Ovary (tissue), 9 donors: Measurements from ENCODE around the gene NFATC3. TPM values are rescaled to one million over a fixed set of nuclear protein-coding genes. Genes with fewer than 3 reads are reported as not detected.
"Not testable (repeated sequence)": the region's sequence is repeated elsewhere in the genome, so short reads cannot be mapped to it uniquely, and the experiment has no call there.

Source experiments
- DNase-seq, 5 donors: peaks; one replicate each; pipeline ENCODE4 v3.0.0-alpha.2; 2019 to 2020
- H3K27ac ChIP-seq, 2 donors: fragments of 200-600 bp; one replicate each; pipeline versions ENCODE4 v1.5.1 to v1.8.0; 2019 to 2022
- H3K27me3 ChIP-seq: fragments of 200-600 bp; one replicate; pipeline ENCODE4 v1.8.0; 2022
- H3K36me3 ChIP-seq: fragments of 200-600 bp; sonication (generic); one replicate; pipeline ENCODE4 v1.5.1; 2019
- H3K4me1 ChIP-seq: one replicate; pipeline ENCODE4 v1.8.1; 2013; ENCODE audit warnings: mild to moderate bottlenecking, moderate library complexity; ENCODE audit not compliant: insufficient read depth
- H3K4me3 ChIP-seq: fragments of 200-600 bp; sonication (generic); one replicate; pipeline ENCODE4 v1.5.1; 2017
- H3K9me3 ChIP-seq, 2 donors: fragments of 200-600 bp in 1 of 2; sonication (generic) in 1 of 2; one replicate each; pipeline versions ENCODE4 v1.5.1 to v1.8.1; 2013 to 2019; ENCODE audit warnings: mild to moderate bottlenecking in 1 of 2, moderate library complexity in 1 of 2
- CTCF ChIP-seq, 3 donors: fragments of 450-650 bp in 2 of 3; fragments of 200-600 bp in 1 of 3; IDR thresholded peaks; one replicate each; pipeline versions ENCODE4 v1.5.1 to v1.8.0; 2016 to 2022; ENCODE audit warnings: antibody characterized with exemption in 3 of 3, mild to moderate bottlenecking in 1 of 3
- EP300 ChIP-seq: sonication (generic); formaldehyde crosslinking; IDR thresholded peaks from one replicate; pipeline ENCODE4 v1.6.1; 2017; ENCODE audit warnings: antibody characterized with exemption
- POLR2A ChIP-seq: fragments of 450-650 bp; IDR thresholded peaks from one replicate; pipeline ENCODE4 v1.6.1; 2017; ENCODE audit warnings: antibody characterized with exemption, mild to moderate bottlenecking, moderate library complexity
- WGBS, 3 donors: extraction: QIAGEN DNeasy Blood & Tissue Kit in 1 of 3; methylation state at CpG; one replicate each; pipeline versions ENCODE4 v1.1.5 to v1.1.7; 2013 to 2017; 5-methylcytosine and 5-hydroxymethylcytosine counted together
- intact Hi-C, 4 donors: fragments of 100-400 bp; cut with DNase I; formaldehyde crosslinking; loops; one replicate each; pipeline versions ENCODE4 v1.11.0 to v1.15.1; 2022 to 2023
- polyA plus RNA-seq, 2 donors: library from polyadenylated mRNA; stranded (reverse); fragments of 200-250 nt in 1 of 2; fragments of 350-450 nt in 1 of 2; fragmentation: Illumina TruSeq in 1 of 2; extraction: RNeasy Lipid Tissue Mini Kit (QIAGEN cat#74804) in 1 of 2; gene quantifications; one replicate each; pipeline ENCODE4 v1.2.3, GENCODE V29; 2013 to 2014
- total RNA-seq, 7 donors: library from RNA; depleted of rRNA in 2 of 7; stranded (reverse); fragments of >200 nt in 2 of 7; fragmentation: NEBNext Ultra II Directional in 3 of 7; extraction: Animal tissue kit (Norgen Biotek cat#: 25700) in 3 of 7; gene quantifications; one replicate each; pipeline versions ENCODE4 v1.1.0 to v1.2.4, GENCODE V29; 2016 to 2023
- donor health status: DM: no; HTN: no; CAD: no; lungs with moderate emphysema.
- donor health status: DM: no; HTN: no; CAD: no.
- donor health status: Bipolar disorder and iron deficiency.
- donor health status: DM: yes; HTN: yes; CAD: no.
- donor health status: DM: no; HTN: no; CAD: no.
- donor health status: DM: yes; HTN: yes; CAD: no.

NFATC3 gene
- total and polyA plus RNA-seq, 9 donors: 12.5 to 77.1 (median 43.6) TPM

DNA sequence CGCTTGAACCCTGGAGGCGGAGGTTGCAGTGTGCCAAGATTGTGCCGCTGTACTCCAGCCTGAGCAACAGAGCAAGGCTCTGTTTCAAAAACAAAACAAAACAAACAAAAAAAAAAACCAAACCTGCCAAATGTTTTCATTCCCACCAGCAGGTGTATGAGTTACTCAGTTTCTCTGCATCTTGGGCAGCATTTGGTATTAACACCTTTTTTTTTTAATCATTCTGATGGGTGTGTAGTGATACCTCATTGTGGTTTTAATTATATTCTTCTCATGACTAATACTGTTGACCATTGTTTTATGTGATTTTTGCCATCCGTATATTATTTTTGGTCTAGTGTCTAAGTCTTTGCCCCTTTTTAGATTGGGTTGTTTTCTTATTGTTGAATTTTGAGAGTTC, 15.3 kb downstream of the NFATC3 start:
- H3K4me3 ChIP-seq: no peak overlapping the region
- intact Hi-C loops: no loop called here
- no peak overlapping the region for H3K27ac ChIP-seq
- TF ChIP-seq POLR2A (no peak), EP300 (no peak), CTCF (IDR thresholded peaks at IDR 0.05) (no peak)
- DNase-seq: no peak
- 84 to 86% (median 86%) methylated on average over 4 of the region's 4 CpGs for WGBS, 3 donors
- no peaks in the 10 kb centered on the region for H3K4me1 ChIP-seq
- no peaks in the 10 kb centered on the region for H3K27me3 ChIP-seq
- H3K36me3 ChIP-seq: no peaks in the 10 kb centered on the region
- H3K9me3 ChIP-seq: no peaks in the 10 kb centered on the region

DNA sequence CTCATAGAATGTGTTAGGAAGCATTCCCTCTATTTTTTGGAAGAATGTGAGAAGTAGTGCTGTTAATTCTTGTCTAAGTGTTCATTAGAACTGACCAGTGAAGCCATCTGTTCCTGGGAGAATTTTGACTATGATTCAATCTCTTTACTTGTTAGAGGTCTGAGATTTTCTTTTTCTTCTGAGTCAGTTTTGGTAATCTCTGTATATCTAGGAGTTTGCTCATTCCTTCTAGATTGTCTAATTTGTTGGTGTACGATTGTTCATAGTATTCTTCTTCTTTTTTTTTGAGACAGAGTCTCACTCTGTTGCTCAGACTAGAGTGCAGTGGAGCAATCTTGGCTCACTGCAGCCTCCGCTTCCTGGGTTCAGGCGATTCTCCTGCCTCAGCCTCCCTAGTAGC, 20.4 kb downstream of the NFATC3 start:
- 91 to 98% (median 94%) methylated on average over 3 of the region's 3 CpGs for WGBS, 3 donors
- TF ChIP-seq POLR2A (no peak), CTCF (IDR thresholded peaks at IDR 0.05) (no peak), EP300 (no peak)
- Histone ChIP-seq H3K4me3 (no peak overlapping the region), H3K27me3 (no peaks in the 10 kb centered on the region), H3K36me3 (no peaks in the 10 kb centered on the region), H3K4me1 (no peaks in the 10 kb centered on the region), H3K27ac (no peak overlapping the region), H3K9me3 (no peaks in the 10 kb centered on the region)
- intact Hi-C loops: no loop called here
- DNase-seq: no peak

DNA sequence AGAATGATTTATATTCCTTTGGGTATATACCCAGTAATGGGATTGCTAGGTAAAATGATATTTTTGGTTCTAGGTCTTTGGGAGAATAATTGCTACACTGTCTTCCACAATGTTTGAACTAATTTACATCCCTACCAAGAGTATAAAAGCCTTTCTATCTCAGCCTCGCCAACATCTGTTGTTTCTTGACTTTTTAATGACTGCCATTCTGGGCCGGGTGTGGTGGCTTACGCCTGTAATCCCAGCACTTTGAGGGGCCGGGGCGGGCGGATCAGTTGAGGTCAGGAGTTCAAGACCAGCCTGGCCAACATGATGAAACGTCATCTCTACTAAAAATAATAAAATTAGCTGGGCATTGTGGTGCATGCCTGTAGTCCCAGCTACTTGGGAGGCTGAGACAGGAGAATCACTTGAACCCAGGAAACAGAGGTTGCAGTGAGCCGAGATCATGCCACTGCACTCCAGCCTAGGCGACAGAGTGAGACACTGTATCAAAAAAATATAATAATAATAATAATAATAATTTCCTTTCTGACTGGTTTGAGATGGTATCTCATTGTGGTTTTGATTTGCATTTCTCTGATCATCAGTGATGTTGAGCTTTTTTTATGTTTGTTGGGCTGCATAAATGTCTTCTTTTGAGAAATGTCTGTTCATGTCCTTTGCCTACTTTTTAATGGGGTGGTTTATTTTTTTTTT, 22.2 kb downstream of the NFATC3 start:
- WGBS, 3 donors: 89 to 91% (median 91%) methylated on average over 9 of the region's 9 CpGs
- intact Hi-C loops: not testable (repeated sequence)

DNA sequence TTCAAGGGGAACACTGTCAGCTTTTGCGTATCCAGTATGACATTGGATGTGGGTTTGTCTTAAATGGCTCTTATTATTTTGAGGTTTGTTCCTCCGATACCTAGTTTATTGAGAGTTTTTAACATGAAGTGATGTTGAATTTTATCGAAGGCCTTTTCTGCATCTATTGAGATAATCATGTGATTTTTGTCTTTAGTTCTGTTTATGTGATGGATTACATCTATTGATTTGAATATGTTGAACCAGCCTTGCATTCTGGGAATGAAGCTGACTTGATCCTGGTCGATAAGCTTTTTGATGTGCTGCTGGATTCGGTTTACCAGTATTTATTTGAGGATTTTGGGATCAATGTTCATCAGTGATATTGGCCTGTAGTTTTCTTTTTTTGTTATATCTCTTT, 24.0 kb downstream of the NFATC3 start:
- WGBS, 3 donors: 97 to 98% (median 98%) methylated on average over 5 of the region's 5 CpGs
- H3K9me3 ChIP-seq, H3K4me3 ChIP-seq, H3K4me1 ChIP-seq, intact Hi-C loops, H3K36me3 ChIP-seq, H3K27me3 ChIP-seq, DNase-seq, H3K27ac ChIP-seq: not testable (repeated sequence)

More for the DNA sequence above, 22.2 kb downstream of the NFATC3 start:
- DNase-seq, H3K36me3 ChIP-seq, H3K9me3 ChIP-seq, H3K4me3 ChIP-seq, H3K27ac ChIP-seq, H3K27me3 ChIP-seq, H3K4me1 ChIP-seq: not testable (repeated sequence)

GRCh38 chr16:68110611-68111010, 25.4 kb downstream of the NFATC3 start:
- H3K9me3 ChIP-seq, H3K27me3 ChIP-seq, H3K36me3 ChIP-seq, H3K4me3 ChIP-seq, DNase-seq, H3K27ac ChIP-seq, H3K4me1 ChIP-seq, intact Hi-C loops: not testable (repeated sequence)
- WGBS, 3 donors: 95 to 100% (median 98%) methylated on average over 2 of the region's 2 CpGs

GRCh38 chr16:68111379-68111778, 26.2 kb downstream of the NFATC3 start:
- intact Hi-C loops: no loop called here
- Histone ChIP-seq H3K27me3 (no peaks in the 10 kb centered on the region), H3K4me1 (no peaks in the 10 kb centered on the region), H3K4me3 (no peak overlapping the region), H3K9me3 (no peaks in the 10 kb centered on the region), H3K27ac (no peak overlapping the region), H3K36me3 (no peaks in the 10 kb centered on the region)
- WGBS, 3 donors: 84 to 89% (median 86%) methylated on average over 2 of the region's 2 CpGs
- DNase-seq: no peak
- no peak for TF ChIP-seq CTCF (IDR thresholded peaks at IDR 0.05)
- no peak for TF ChIP-seq EP300
- no peak for TF ChIP-seq POLR2A
